ENCODE results near the gene GSG1. TPM values are rescaled to one million over a fixed set of nuclear protein-coding genes. Genes with fewer than 3 reads are reported as not detected.

Gene GSG1
- total and polyA plus RNA-seq, 4 donors = not detected

- Histone ChIP-seq H3K36me3 (ENCODE audit: control insufficient read depth in 1 of 2, insufficient read depth in 2 of 2, low read length in 1 of 2) (no peaks in the 10 kb centered on the region), H3K27ac (ENCODE audit: low read depth in 1 of 2, low read length in 2 of 2) (no peak overlapping the region), H3K9me3 (ENCODE audit: control insufficient read depth, low read length) (no peaks in the 10 kb centered on the region), H3K4me3 (ENCODE audit: low read length in 2 of 2) (no peak overlapping the region), H3K4me1 (ENCODE audit: control insufficient read depth in 1 of 2, insufficient read depth in 2 of 2, low read length in 2 of 2) (peaks cover 0 to 2% of the 10 kb centered on the region in 2 donors), H3K27me3 (ENCODE audit: control insufficient read depth in 1 of 2, insufficient read depth in 2 of 2, low read length in 1 of 2) (no peaks in the 10 kb centered on the region)
- intact Hi-C loops (cut with DNase I) = no loop called here
- 89 to 91% methylated on average over 8 of the region's 8 CpGs for WGBS, 2 donors
- ATAC-seq (ENCODE audit: low FRiP score) (no peak), DNase-seq (no peak)
Measured at GRCh38 chr12:13045816-13046215, 57.7 kb downstream of the GSG1 start.

DNA sequence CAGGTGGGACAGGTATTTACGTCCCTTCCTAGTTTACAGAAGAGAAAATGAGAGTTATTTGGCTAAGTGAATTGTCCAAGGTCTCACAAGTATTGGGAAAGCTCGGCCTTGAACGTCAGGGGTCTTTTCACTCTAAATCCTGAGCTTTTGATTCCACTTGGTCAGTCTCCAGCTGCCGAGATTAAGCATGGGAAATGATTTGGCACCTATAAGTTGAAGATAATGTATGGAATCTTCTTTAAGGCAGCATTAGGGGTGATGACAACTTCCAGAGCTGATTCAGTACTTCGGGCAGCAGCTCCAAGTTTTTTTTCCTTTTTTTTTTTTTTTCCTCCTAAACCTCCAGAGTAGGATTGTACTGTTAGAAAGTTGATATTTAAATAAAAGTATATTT, 58.6 kb downstream of the GSG1 start:
- Histone ChIP-seq H3K36me3 (ENCODE audit: control insufficient read depth in 1 of 2, insufficient read depth in 2 of 2, low read length in 1 of 2) (no peaks in the 10 kb centered on the region), H3K9me3 (ENCODE audit: control insufficient read depth, low read length) (no peaks in the 10 kb centered on the region), H3K27ac (ENCODE audit: low read depth in 1 of 2, low read length in 2 of 2) (no peak overlapping the region), H3K4me1 (ENCODE audit: control insufficient read depth in 1 of 2, insufficient read depth in 2 of 2, low read length in 2 of 2) (peaks cover 0 to 2% of the 10 kb centered on the region in 2 donors), H3K4me3 (ENCODE audit: low read length in 2 of 2) (peak overlapping the region; percentile 55 to 93), H3K27me3 (ENCODE audit: control insufficient read depth in 1 of 2, insufficient read depth in 2 of 2, low read length in 1 of 2) (no peaks in the 10 kb centered on the region)
- WGBS, 2 donors = 3% methylated on average over 5 of the region's 5 CpGs
- ATAC-seq (ENCODE audit: low FRiP score) (no peak), DNase-seq (no peak)
- intact Hi-C loops (cut with DNase I) = loop anchor here in 1 of 2 donors (5.0 kb wide), 1 partner anchor 43 kb away; the partner anchor contains the start of gene HEBP1

- peak; percentile 95 for ATAC-seq (ENCODE audit: low FRiP score)
- 1% methylated on average over 74 of the region's 74 CpGs for WGBS, 2 donors
- Histone ChIP-seq H3K9me3 (ENCODE audit: control insufficient read depth, low read length) (no peaks in the 10 kb centered on the region), H3K4me1 (ENCODE audit: control insufficient read depth in 1 of 2, insufficient read depth in 2 of 2, low read length in 2 of 2) (peaks cover 0 to 2% of the 10 kb centered on the region in 2 donors), H3K36me3 (ENCODE audit: control insufficient read depth in 1 of 2, insufficient read depth in 2 of 2, low read length in 1 of 2) (no peaks in the 10 kb centered on the region), H3K27ac (ENCODE audit: low read depth in 1 of 2, low read length in 2 of 2) (no peak within 1 kb of the TSS), H3K4me3 (ENCODE audit: low read length in 2 of 2) (peak within 1 kb of the TSS; percentile 55 to 93), H3K27me3 (ENCODE audit: control insufficient read depth in 1 of 2, insufficient read depth in 2 of 2, low read length in 1 of 2) (no peaks in the 10 kb centered on the region)
- DNase-seq = peak; percentile 90 to 95
- intact Hi-C loops (cut with DNase I) = loop anchor here in 1 of 2 donors (5.0 kb wide), 1 partner anchor 42 kb away; the partner anchor contains the start of gene HEBP1
Measured at GRCh38 chr12:13044002-13044905, 59.2 kb downstream of the GSG1 start, which contains the start of gene FAM234B. FAM234B (plus strand) TSS chr12:13044381; CDS start chr12:13044404, 23 bp downstream.

DNA sequence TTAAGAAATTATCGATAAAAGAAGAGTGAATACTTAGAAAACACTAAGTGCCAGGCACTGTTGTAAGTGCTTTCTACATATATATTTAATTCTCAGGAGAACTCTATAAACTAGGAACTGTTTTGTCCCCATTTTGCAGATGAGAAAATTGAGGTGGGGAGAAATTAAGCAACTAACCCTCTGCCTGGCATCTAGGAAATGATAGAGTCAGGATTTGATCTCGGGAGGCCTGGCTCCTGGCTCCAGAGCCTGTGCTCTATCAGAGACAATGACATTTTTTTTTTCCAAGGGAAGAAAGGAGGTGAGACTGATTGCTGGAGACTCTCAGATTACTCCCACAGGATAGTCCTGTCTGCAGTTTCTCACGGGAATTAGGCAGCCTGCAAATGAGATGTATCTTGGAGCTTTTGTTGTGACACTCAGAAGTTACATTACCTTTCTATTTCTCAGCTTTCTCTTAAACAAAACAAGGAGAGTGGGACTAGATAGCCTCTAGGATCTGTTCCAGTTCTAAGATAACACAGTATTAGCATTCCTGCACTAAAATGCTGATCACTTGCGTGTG, 60.7 kb downstream of the GSG1 start:
- DNase-seq (no peak), ATAC-seq (ENCODE audit: low FRiP score) (no peak)
- Histone ChIP-seq H3K27ac (ENCODE audit: low read depth in 1 of 2, low read length in 2 of 2) (no peak overlapping the region), H3K4me3 (ENCODE audit: low read length in 2 of 2) (no peak overlapping the region), H3K36me3 (ENCODE audit: control insufficient read depth in 1 of 2, insufficient read depth in 2 of 2, low read length in 1 of 2) (no peaks in the 10 kb centered on the region), H3K27me3 (ENCODE audit: control insufficient read depth in 1 of 2, insufficient read depth in 2 of 2, low read length in 1 of 2) (no peaks in the 10 kb centered on the region), H3K9me3 (ENCODE audit: control insufficient read depth, low read length) (no peaks in the 10 kb centered on the region), H3K4me1 (ENCODE audit: control insufficient read depth in 1 of 2, insufficient read depth in 2 of 2, low read length in 2 of 2) (peaks cover 2 to 4% of the 10 kb centered on the region in 2 donors)
- intact Hi-C loops (cut with DNase I) = loop anchor here in 1 of 2 donors (5.0 kb wide), 1 partner anchor 40 kb away; the partner anchor contains the start of gene HEBP1
- 90 to 92% methylated on average over 4 of the region's 4 CpGs for WGBS, 2 donors

GRCh38 chr12:13041224-13041623, 62.2 kb downstream of the GSG1 start:
- intact Hi-C loops (cut with DNase I) = loop anchor here in 1 of 2 donors (5.0 kb wide), 1 partner anchor 39 kb away; the partner anchor contains the start of gene HEBP1
- no peak for ATAC-seq (ENCODE audit: low FRiP score)
- H3K27me3 ChIP-seq (ENCODE audit: control insufficient read depth in 1 of 2, insufficient read depth in 2 of 2, low read length in 1 of 2) = no peaks in the 10 kb centered on the region

DNA sequence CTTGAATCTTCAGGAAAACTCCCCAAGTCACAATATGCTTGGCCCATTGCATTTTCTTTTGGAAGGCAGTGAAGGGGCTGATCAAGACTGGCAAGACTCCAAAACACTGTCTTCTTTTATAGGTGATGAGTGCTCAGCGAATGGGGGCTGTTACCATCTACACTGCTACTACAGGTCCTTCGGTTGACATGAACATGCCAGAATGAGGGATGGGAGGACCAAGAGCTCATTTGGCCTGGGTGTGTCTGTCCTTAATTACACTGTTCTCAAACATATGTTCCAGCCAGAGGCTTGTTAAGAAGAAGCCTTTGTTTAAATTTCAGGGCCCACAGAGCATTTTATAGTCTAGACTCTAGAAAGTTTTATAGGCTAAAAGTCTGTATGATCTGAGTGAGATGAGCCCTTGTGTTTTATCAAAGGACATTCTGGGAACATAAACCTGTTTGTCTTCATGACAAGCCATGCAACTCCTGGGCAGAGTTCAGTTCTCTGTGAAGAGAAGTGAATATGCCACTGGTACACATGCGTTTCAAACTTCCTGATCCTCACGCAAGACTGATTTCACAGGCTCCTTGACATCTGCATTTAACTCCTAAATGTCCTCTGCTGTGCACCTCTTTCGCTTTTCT, 64.0 kb downstream of the GSG1 start:
- no peaks in the 10 kb centered on the region for H3K27me3 ChIP-seq (ENCODE audit: control insufficient read depth in 1 of 2, insufficient read depth in 2 of 2, low read length in 1 of 2)
- ATAC-seq (ENCODE audit: low FRiP score) = no peak
- H3K27ac ChIP-seq (ENCODE audit: low read depth in 1 of 2, low read length in 2 of 2) = no peak overlapping the region
- no peaks in the 10 kb centered on the region for H3K9me3 ChIP-seq (ENCODE audit: control insufficient read depth, low read length)
- no peak overlapping the region for H3K4me3 ChIP-seq (ENCODE audit: low read length in 2 of 2)
- H3K36me3 ChIP-seq (ENCODE audit: control insufficient read depth in 1 of 2, insufficient read depth in 2 of 2, low read length in 1 of 2) = no peaks in the 10 kb centered on the region
- intact Hi-C loops (cut with DNase I) = no loop called here
- peaks cover 0 to 4% of the 10 kb centered on the region in 2 donors for H3K4me1 ChIP-seq (ENCODE audit: control insufficient read depth in 1 of 2, insufficient read depth in 2 of 2, low read length in 2 of 2)
- no peak for DNase-seq
- 76 to 83% methylated on average over 5 of the region's 5 CpGs for whole genome bisulfite sequencing, 2 donors

More at GRCh38 chr12:13041224-13041623, 62.2 kb downstream of the GSG1 start:
- Histone ChIP-seq H3K4me3 (ENCODE audit: low read length in 2 of 2) (no peak overlapping the region), H3K27ac (ENCODE audit: low read depth in 1 of 2, low read length in 2 of 2) (no peak overlapping the region), H3K36me3 (ENCODE audit: control insufficient read depth in 1 of 2, insufficient read depth in 2 of 2, low read length in 1 of 2) (no peaks in the 10 kb centered on the region), H3K4me1 (ENCODE audit: control insufficient read depth in 1 of 2, insufficient read depth in 2 of 2, low read length in 2 of 2) (peaks cover 0 to 4% of the 10 kb centered on the region in 2 donors), H3K9me3 (ENCODE audit: control insufficient read depth, low read length) (no peaks in the 10 kb centered on the region)
- WGBS, 2 donors = 94 to 95% methylated on average over 2 of the region's 2 CpGs
- no peak for DNase-seq

- no peaks in the 10 kb centered on the region for H3K27me3 ChIP-seq (ENCODE audit: control insufficient read depth in 1 of 2, insufficient read depth in 2 of 2, low read length in 1 of 2)
- intact Hi-C loops (cut with DNase I) = no loop called here
- 74 to 81% methylated on average over 4 of the region's 4 CpGs for WGBS, 2 donors
- ATAC-seq (ENCODE audit: low FRiP score) (no peak), DNase-seq (no peak)
- no peaks in the 10 kb centered on the region for H3K36me3 ChIP-seq (ENCODE audit: control insufficient read depth in 1 of 2, insufficient read depth in 2 of 2, low read length in 1 of 2)
- no peak overlapping the region for H3K27ac ChIP-seq (ENCODE audit: low read depth in 1 of 2, low read length in 2 of 2)
- peaks cover 0 to 4% of the 10 kb centered on the region in 2 donors for H3K4me1 ChIP-seq (ENCODE audit: control insufficient read depth in 1 of 2, insufficient read depth in 2 of 2, low read length in 2 of 2)
- no peak overlapping the region for H3K4me3 ChIP-seq (ENCODE audit: low read length in 2 of 2)
- H3K9me3 ChIP-seq (ENCODE audit: control insufficient read depth, low read length) = no peaks in the 10 kb centered on the region
Measured at GRCh38 chr12:13038491-13039161, 64.8 kb downstream of the GSG1 start.

- 97 to 99% methylated on average over 3 of the region's 3 CpGs for WGBS, 2 donors
- ATAC-seq (ENCODE audit: low FRiP score) = no peak
- no peaks in the 10 kb centered on the region for H3K9me3 ChIP-seq (ENCODE audit: control insufficient read depth, low read length)
- H3K36me3 ChIP-seq (ENCODE audit: control insufficient read depth in 1 of 2, insufficient read depth in 2 of 2, low read length in 1 of 2) = no peaks in the 10 kb centered on the region
- intact Hi-C loops (cut with DNase I) = no loop called here
- H3K27me3 ChIP-seq (ENCODE audit: control insufficient read depth in 1 of 2, insufficient read depth in 2 of 2, low read length in 1 of 2) = no peaks in the 10 kb centered on the region
- H3K4me1 ChIP-seq (ENCODE audit: control insufficient read depth in 1 of 2, insufficient read depth in 2 of 2, low read length in 2 of 2) = peaks cover 0 to 4% of the 10 kb centered on the region in 2 donors
- no peak overlapping the region for H3K27ac ChIP-seq (ENCODE audit: low read depth in 1 of 2, low read length in 2 of 2)
- DNase-seq = no peak
- no peak overlapping the region for H3K4me3 ChIP-seq (ENCODE audit: low read length in 2 of 2)
Measured at GRCh38 chr12:13036881-13037280, 66.6 kb downstream of the GSG1 start.
